Left cardiac atrium (tissue), 4 donors: ENCODE measurements around the gene IFT52. TPM values are rescaled to one million over a fixed set of nuclear protein-coding genes. Genes with fewer than 3 reads are reported as not detected.

Source experiments
- ATAC-seq, 2 donors: fragments of 200-7000 bp; cut with Tn5 transposase; one replicate each; pipeline ENCODE4 v1.9.1; 2020; ENCODE audit warnings: mild to moderate bottlenecking in 2 of 2, moderate library complexity in 2 of 2
- DNase-seq: peaks from one replicate; pipeline ENCODE4 v3.0.0-alpha.2; 2020
- intact Hi-C, 2 donors: fragments of 100-400 bp; cut with DNase I; formaldehyde crosslinking; loops; one replicate each; pipeline versions ENCODE4 v1.14.1 to v1.15.1; 2022 to 2023
- total RNA-seq, 2 donors: library from RNA; stranded (reverse); fragmentation: NEBNext Ultra II Directional; extraction: Animal tissue kit (Norgen Biotek cat#: 25700); gene quantifications; one replicate each; pipeline ENCODE4 v1.2.1, GENCODE V29; 2021
- donor health status: DM: no; HTN: yes; CAD: no.
- donor health status: DM: no; HTN: yes; CAD: no; lungs with severe emphysema.
- donor health status: DM: yes; HTN: yes; CAD: no.
- donor health status: Dilated cardiomyopathy.

IFT52 gene
- total RNA-seq, 2 donors from 2014 or later: 8.1 to 11.5 TPM

- ATAC-seq (no peak), DNase-seq (no peak)
- intact Hi-C loops: no loop called here
Measured at GRCh38 chr20:43670423-43670822, 79.7 kb downstream of the IFT52 start.

GRCh38 chr20:43676368-43676767 is 85.6 kb downstream of the IFT52 start:
- no peak for ATAC-seq
- intact Hi-C loops: no loop called here

GRCh38 chr20:43680981-43681380 is 90.2 kb downstream of the IFT52 start:
- ATAC-seq (no peak), DNase-seq (no peak)
- intact Hi-C loops: loop anchor here in 1 of 2 donors (10.0 kb wide), 1 partner anchor 64 kb away; no protein-coding TSS in a partner anchor

More at GRCh38 chr20:43676368-43676767, 85.6 kb downstream of the IFT52 start:
- DNase-seq: no peak

- DNase-seq (no peak), ATAC-seq (peak in 1 of 2 donors; percentile 82)
- intact Hi-C loops: loop anchor here in 1 of 2 donors (10.0 kb wide), 1 partner anchor 63 kb away; no protein-coding TSS in a partner anchor
Measured at GRCh38 chr20:43681468-43681942, 90.8 kb downstream of the IFT52 start.

GRCh38 chr20:43681991-43682410 is 91.3 kb downstream of the IFT52 start:
- DNase-seq (no peak), ATAC-seq (peak in 1 of 2 donors; percentile 38)
- intact Hi-C loops: loop anchor here in 1 of 2 donors (10.0 kb wide), 1 partner anchor 63 kb away; no protein-coding TSS in a partner anchor

- no peak for DNase-seq
- ATAC-seq: no peak
- intact Hi-C loops: loop anchor here in 1 of 2 donors (10.0 kb wide), 1 partner anchor 62 kb away; no protein-coding TSS in a partner anchor
Measured at GRCh38 chr20:43682446-43682845, 91.7 kb downstream of the IFT52 start.

GRCh38 chr20:43686820-43687219 is 96.1 kb downstream of the IFT52 start:
- DNase-seq (no peak), ATAC-seq (no peak)
- intact Hi-C loops: loop anchor here in 1 of 2 donors (10.0 kb wide), 1 partner anchor 58 kb away; no protein-coding TSS in a partner anchor

- no peak for ATAC-seq
- DNase-seq: no peak
- intact Hi-C loops: loop anchor here in 1 of 2 donors (10.0 kb wide), 1 partner anchor 56 kb away; no protein-coding TSS in a partner anchor
Measured at GRCh38 chr20:43689165-43689564, 98.4 kb downstream of the IFT52 start.

GRCh38 chr20:43690943-43691598 is 100.3 kb downstream of the IFT52 start:
- DNase-seq (no peak), ATAC-seq (peak in 1 of 2 donors; percentile 89)
- intact Hi-C loops: no loop called here

- intact Hi-C loops: no loop called here
- DNase-seq (no peak), ATAC-seq (peak in 1 of 2 donors; percentile 40)
Measured at GRCh38 chr20:43691928-43692524, 101.3 kb downstream of the IFT52 start.

- ATAC-seq: no peak
- intact Hi-C loops: no loop called here
Measured at GRCh38 chr20:43694763-43695162, 104.0 kb downstream of the IFT52 start.

GRCh38 chr20:43695571-43695970 is 104.8 kb downstream of the IFT52 start:
- ATAC-seq: no peak
- DNase-seq: no peak
- intact Hi-C loops: no loop called here

More at GRCh38 chr20:43694763-43695162, 104.0 kb downstream of the IFT52 start:
- no peak for DNase-seq

Other genes with a start within 250 kb of the IFT52 start
- 10 to 100 TPM; 58.8 to 82.0 TPM for gene SRSF6, start 133.0 kb upstream of the IFT52 start, total RNA-seq
- 1 to 10 TPM; 3.3 to 5.5 TPM for gene L3MBTL1, start 83.2 kb upstream of the IFT52 start, total RNA-seq
- gene SGK2, start 31.9 kb upstream of the IFT52 start, total RNA-seq: 10 to 100 TPM in 1 of 2 donors, 1 to 10 TPM in 1; 7.9 to 10.9 TPM
- gene MYBL2, start 76.2 kb downstream of the IFT52 start, total RNA-seq: 1 to 10 TPM in 1 of 2 donors, under 1 TPM in 1; 0.37 to 2.3 TPM
- not detected for gene GTSF1L, start 136.1 kb downstream of the IFT52 start, total RNA-seq